ENCODE data around the gene PPIP5K2.

Gene PPIP5K2

GRCh38 chr5:103255691-103256090 is 135.6 kb downstream of the PPIP5K2 start:
- DNase-seq = no peak

GRCh38 chr5:103256178-103256577 is 136.1 kb downstream of the PPIP5K2 start:
- DNase-seq = no peak

- peak; percentile 87 for DNase-seq
Measured at GRCh38 chr5:103258368-103258956, 138.4 kb downstream of the PPIP5K2 start, which contains the start of gene MACIR. Gene MACIR, plus strand, starts transcription at chr5:103258763. Its CDS starts 17,157 bp downstream, at chr5:103275920.

- DNase-seq = peak; percentile 60
Measured at GRCh38 chr5:103258957-103259704, 139.0 kb downstream of the PPIP5K2 start.

- peak; percentile 28 for DNase-seq
Measured at GRCh38 chr5:103259705-103260355, 139.7 kb downstream of the PPIP5K2 start.

GRCh38 chr5:103260951-103261350 is 140.8 kb downstream of the PPIP5K2 start:
- DNase-seq = no peak
